Activated CD8-positive, alpha-beta T cell treated with anti-CD3 and anti-CD28 coated beads, Interleukin-2, amount 10 ng/mL, durations not matched to agents 7 days and 5 days (primary cell): Measurements from ENCODE around the gene GFI1. TPM values are rescaled to one million over a fixed set of nuclear protein-coding genes. Genes with fewer than 3 reads are reported as not detected.
A peak's percentile ranks its signal among the peaks of the same experiment; 100 is the strongest.

Source experiments
- ATAC-seq: fragments of 150-1000 bp; cut with Tn5 transposase; one replicate; pipeline ENCODE4 v1.10.0; 2021; ENCODE audit warnings: moderate library complexity
- CTCF ChIA-PET: fragments of 350-600 bp; sonication (Branson Sonifier 250); formaldehyde crosslinking; loops from one replicate; lab custom pipeline; 2021; ENCODE audit warnings: antibody characterized with exemption; lab: Charles Lee
- POLR2A ChIA-PET: fragments of 350-600 bp; sonication (Branson Sonifier 250); formaldehyde crosslinking; loops from one replicate; lab custom pipeline; 2021; ENCODE audit warnings: antibody characterized with exemption; lab: Charles Lee
- DNase-seq: peaks from one replicate; pipeline ENCODE4 v3.0.0-alpha.2; 2020
- H3K27ac Mint-ChIP-seq: one replicate; pipeline ENCODE4 v1.8.0; 2021; ENCODE audit warnings: mild to moderate bottlenecking, mixed read lengths
- H3K27me3 Mint-ChIP-seq: one replicate; pipeline ENCODE4 v1.8.0; 2021; ENCODE audit warnings: low read depth, mixed read lengths
- H3K36me3 Mint-ChIP-seq: one replicate; pipeline ENCODE4 v1.8.0; 2021; ENCODE audit warnings: low read depth, mixed read lengths
- H3K4me1 Mint-ChIP-seq: one replicate; pipeline ENCODE4 v1.8.0; 2021; ENCODE audit warnings: low read depth, mixed read lengths
- H3K4me3 Mint-ChIP-seq: one replicate; pipeline ENCODE4 v1.8.0; 2021; ENCODE audit warnings: mild to moderate bottlenecking, mixed read lengths
- H3K9me3 Mint-ChIP-seq: one replicate; pipeline ENCODE4 v1.8.0; 2022; ENCODE audit warnings: mixed read lengths; ENCODE audit not compliant: insufficient read depth
- total RNA-seq, 2 experiments: library from RNA; stranded (reverse); gene quantifications; one replicate each; pipeline ENCODE4 v1.2.3, GENCODE V29; 2021

GFI1 gene
- total RNA-seq, 2 experiments from 2014 or later, result 47.6 to 48.3 TPM

DNA sequence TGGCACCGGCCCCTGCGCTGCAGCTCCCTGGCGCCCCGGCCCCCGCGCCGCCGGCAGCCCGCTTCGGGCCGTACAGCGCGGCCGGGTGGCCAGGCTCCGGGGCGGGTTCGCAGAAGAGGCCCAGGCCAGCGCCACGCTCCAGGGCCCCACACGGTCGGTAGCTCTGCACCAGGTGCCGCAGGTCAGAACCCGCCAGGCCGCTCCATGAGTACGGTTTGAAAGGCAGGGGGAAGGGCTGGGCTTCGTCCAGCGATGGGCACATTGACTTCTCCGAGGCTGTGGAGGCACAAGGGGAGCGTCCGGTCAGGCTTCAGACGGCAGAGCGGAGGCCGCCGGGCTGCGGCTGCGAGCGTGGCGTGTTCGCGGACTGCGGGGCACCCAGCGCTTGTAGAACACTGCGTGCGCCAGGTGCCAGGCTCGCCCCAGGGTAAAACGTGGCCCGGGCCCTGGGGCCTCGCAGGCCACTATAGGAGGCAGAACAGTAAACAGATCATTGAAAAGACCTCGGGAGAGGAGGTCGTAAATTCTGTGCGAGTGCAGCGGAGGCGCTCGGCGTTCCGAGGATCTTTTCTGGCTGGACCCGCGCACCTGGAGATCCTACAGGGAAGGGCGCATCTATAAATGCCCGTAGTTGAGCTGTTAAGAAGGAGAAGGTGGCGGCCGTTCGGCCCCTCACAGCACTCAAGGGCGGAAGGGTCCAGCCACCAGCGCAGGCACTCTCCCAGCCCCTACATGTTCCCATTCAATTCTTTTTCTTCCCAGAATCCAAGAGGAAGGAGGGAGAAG, 5.7 kb downstream of the GFI1 start:
- Mint-ChIP-seq H3K4me3 (peak overlapping the region; percentile 90), H3K36me3 (peaks cover 79% of the 10 kb centered on the region), H3K27ac (peak overlapping the region; percentile 20), H3K27me3 (no peaks in the 10 kb centered on the region), H3K9me3 (no peaks in the 10 kb centered on the region), H3K4me1 (peaks cover 63% of the 10 kb centered on the region)
- ATAC-seq (no peak), DNase-seq (peak; percentile 19)
- POLR2A ChIA-PET, result interaction anchor here (1.3 to 9.9 kb wide), 4 partner anchors 11 to 165 kb away, joined by 3 to 230 read pairs (median 26); no protein-coding TSS in a partner anchor
- CTCF ChIA-PET, result interaction anchor here (1.0 to 6.8 kb wide), 4 partner anchors 165 to 483 kb away, joined by 3 to 122 read pairs (median 46); no protein-coding TSS in a partner anchor

DNA sequence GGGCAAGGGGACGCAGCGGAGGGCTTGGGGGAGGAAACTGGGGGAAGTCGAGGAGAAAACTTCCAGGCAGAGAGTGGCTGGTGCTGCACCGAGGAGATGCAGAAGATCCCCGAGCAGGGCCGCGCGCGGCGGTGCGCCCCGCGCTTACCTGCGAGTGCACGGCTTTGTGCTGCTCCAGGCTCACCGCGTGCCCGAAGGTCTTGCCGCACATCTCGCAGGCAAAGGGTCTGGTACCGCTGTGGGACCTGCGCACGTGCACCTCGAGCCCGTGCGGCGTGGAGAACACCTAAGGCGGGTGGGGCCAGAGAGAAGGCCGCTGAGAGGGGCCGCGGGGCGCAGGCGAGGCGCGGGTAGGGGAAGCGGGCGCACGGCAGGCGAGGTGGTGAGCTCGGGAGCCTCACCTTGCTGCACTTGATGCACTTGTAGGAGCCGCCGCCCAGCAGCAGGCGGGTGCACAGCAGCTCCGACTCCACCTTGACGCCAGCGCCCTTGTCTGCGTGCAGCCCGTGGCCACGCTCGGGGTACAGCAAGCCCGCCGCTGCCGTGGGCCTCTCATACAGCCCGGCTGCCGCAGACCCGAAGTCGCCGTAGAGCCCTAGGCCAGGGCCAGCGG, 6.4 kb downstream of the GFI1 start:
- peak overlapping the region; percentile 33 for H3K27ac Mint-ChIP-seq
- CTCF ChIA-PET, result interaction anchor here (1.2 to 2.2 kb wide), 2 partner anchors 164 to 170 kb away, joined by 3 to 8 read pairs; no protein-coding TSS in a partner anchor
- peak overlapping the region; percentile 48 for H3K4me3 Mint-ChIP-seq
- H3K9me3 Mint-ChIP-seq, result no peaks in the 10 kb centered on the region
- POLR2A ChIA-PET, result interaction anchor here (1.5 to 9.9 kb wide), 2 partner anchors 59 to 164 kb away, joined by 3 to 230 read pairs; no protein-coding TSS in a partner anchor
- H3K4me1 Mint-ChIP-seq, result peaks cover 70% of the 10 kb centered on the region
- H3K36me3 Mint-ChIP-seq, result peaks cover 85% of the 10 kb centered on the region
- ATAC-seq (no peak), DNase-seq (peak; percentile 18)
- H3K27me3 Mint-ChIP-seq, result no peaks in the 10 kb centered on the region

- Mint-ChIP-seq H3K4me3 (peak overlapping the region; percentile 48), H3K9me3 (no peaks in the 10 kb centered on the region), H3K27me3 (no peaks in the 10 kb centered on the region), H3K36me3 (peaks cover 87% of the 10 kb centered on the region), H3K27ac (peak overlapping the region; percentile 33), H3K4me1 (peaks cover 77% of the 10 kb centered on the region)
- POLR2A ChIA-PET, result interaction anchor here (1.2 to 1.5 kb wide), 2 partner anchors 58 to 164 kb away, joined by 3 to 5 read pairs; no protein-coding TSS in a partner anchor
- peak; percentile 15 for DNase-seq
- ATAC-seq, result no peak
- CTCF ChIA-PET, result interaction anchor here (1.2 to 2.2 kb wide), 2 partner anchors 163 to 169 kb away, joined by 3 to 8 read pairs; no protein-coding TSS in a partner anchor
Observed at GRCh38 chr1:92479587-92479986, 7.1 kb downstream of the GFI1 start.

DNA sequence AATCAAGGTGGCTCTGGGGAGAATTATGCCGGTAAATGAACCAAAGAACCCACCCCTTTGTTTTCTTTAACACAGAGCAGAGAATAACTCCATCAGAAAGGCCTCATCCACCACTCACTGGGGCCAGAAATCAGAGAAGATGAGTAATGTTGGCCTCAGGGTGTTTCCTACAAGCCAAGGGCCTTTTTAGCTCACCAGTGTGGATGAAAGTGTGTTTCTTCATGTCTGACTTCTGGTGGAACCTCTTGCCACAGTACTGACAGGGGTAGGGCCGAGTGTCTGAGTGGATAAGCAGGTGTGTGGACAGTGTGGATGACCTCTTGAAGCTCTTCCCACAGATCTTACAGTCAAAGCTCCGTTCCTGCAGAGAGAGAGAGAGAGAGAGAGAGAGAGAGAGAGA, 8.3 kb downstream of the GFI1 start:
- Mint-ChIP-seq H3K27me3 (no peaks in the 10 kb centered on the region), H3K4me3 (no peak overlapping the region), H3K27ac (peak overlapping the region; percentile 79), H3K36me3 (peaks cover 89% of the 10 kb centered on the region), H3K9me3 (no peaks in the 10 kb centered on the region), H3K4me1 (peaks cover 86% of the 10 kb centered on the region)
- ChIA-PET POLR2A (interaction anchor here (0.6 to 1.2 kb wide), 6 partner anchors 8 to 118 kb away, joined by 3 to 6 read pairs (median 3); partner anchors contain the start of gene GFI1), CTCF (interaction anchor here (1.0 to 5.6 kb wide), 3 partner anchors 161 to 481 kb away, joined by 3 to 57 read pairs (median 7); no protein-coding TSS in a partner anchor)
- ATAC-seq, result no peak
- peak; percentile 24 for DNase-seq

- Mint-ChIP-seq H3K27ac (peak overlapping the region; percentile 79), H3K9me3 (no peaks in the 10 kb centered on the region), H3K4me1 (peaks cover 84% of the 10 kb centered on the region), H3K4me3 (peak overlapping the region; percentile 16), H3K27me3 (no peaks in the 10 kb centered on the region), H3K36me3 (peaks cover 84% of the 10 kb centered on the region)
- peak; percentile 78 for DNase-seq
- ChIA-PET CTCF (interaction anchor here (0.7 to 5.6 kb wide), 6 partner anchors 9 to 167 kb away, joined by 3 to 57 read pairs (median 10); partner anchors contain the start of gene GFI1), POLR2A (interaction anchor here (0.9 to 4.6 kb wide), 5 partner anchors 9 to 164 kb away, joined by 3 to 69 read pairs (median 4); partner anchors contain the start of gene GFI1)
- peak; percentile 67 for ATAC-seq
Observed at GRCh38 chr1:92476071-92476631, 10.6 kb downstream of the GFI1 start.

DNA sequence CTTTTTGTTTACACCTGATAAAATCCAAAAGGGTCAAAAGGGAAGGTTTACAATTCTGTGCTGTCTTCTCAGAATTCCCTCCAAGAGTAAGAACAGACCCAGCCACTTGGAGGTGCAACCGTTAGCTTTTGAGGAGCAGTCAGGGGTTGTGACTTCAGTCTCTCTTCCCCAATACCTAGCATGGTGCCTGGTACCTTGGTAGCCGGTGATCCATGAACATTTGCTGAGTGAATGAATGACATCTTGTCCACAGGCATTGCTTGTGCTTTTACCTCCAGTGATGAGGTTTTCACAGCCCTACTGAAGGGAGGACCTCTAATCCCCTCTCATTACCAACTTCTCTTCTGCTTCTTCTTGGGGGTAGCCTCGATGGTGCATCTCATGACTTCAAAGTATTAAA, 11.7 kb downstream of the GFI1 start:
- H3K27ac Mint-ChIP-seq, result peak overlapping the region; percentile 79
- H3K4me3 Mint-ChIP-seq, result no peak overlapping the region
- H3K27me3 Mint-ChIP-seq, result no peaks in the 10 kb centered on the region
- ATAC-seq (no peak), DNase-seq (peak; percentile 23)
- peaks cover 82% of the 10 kb centered on the region for H3K4me1 Mint-ChIP-seq
- peaks cover 85% of the 10 kb centered on the region for H3K36me3 Mint-ChIP-seq
- CTCF ChIA-PET, result interaction anchor here (1.1 to 5.6 kb wide), 10 partner anchors 9 to 184 kb away, joined by 3 to 57 read pairs (median 4); partner anchors contain the start of gene GFI1
- POLR2A ChIA-PET, result interaction anchor here (0.9 to 4.6 kb wide), 5 partner anchors 7 to 13 kb away, joined by 3 to 69 read pairs (median 4); partner anchors contain the start of gene GFI1
- no peaks in the 10 kb centered on the region for H3K9me3 Mint-ChIP-seq

DNA sequence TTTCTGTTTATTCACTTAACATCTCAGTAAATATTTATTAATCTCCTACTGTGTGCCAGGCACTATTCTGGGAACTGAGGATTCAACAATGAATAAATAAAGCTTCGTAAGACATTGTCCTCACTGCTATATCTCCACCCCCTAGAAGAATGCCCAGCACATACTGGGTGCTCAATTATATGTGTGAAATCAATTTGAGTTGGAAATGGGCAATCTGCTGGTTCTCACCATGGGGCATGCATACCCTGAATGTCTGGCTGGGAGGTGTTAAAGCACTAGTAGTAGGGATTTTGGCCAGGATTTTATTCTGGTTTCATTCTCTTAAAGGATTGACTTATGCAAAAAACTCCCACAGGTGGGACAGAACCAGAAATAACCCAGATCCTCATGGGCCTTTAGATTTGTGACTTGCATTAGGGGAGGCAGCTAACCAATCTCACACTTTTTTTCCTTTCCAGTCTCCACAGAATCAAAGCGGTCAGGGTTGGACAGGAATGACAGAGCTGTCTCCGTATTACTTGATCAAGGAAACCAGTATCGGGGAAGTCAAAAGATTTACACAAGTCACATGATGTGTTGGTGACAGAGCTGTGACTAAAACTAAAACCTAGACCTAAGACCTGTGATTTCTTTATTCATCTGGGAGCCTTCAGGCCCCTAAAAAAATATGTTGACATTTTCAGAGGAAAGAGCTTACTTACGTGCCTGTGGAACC, 12.8 kb downstream of the GFI1 start:
- Mint-ChIP-seq H3K9me3 (no peaks in the 10 kb centered on the region), H3K27me3 (no peaks in the 10 kb centered on the region), H3K36me3 (peaks cover 79% of the 10 kb centered on the region), H3K4me3 (no peak overlapping the region), H3K4me1 (peaks cover 73% of the 10 kb centered on the region), H3K27ac (peak overlapping the region; percentile 26)
- ATAC-seq (peak; percentile 34), DNase-seq (peak; percentile 28)
- ChIA-PET POLR2A (interaction anchor here (0.9 to 4.6 kb wide), 7 partner anchors 8 to 158 kb away, joined by 3 to 69 read pairs (median 5); partner anchors contain the start of gene GFI1), CTCF (interaction anchor here (1.1 to 5.6 kb wide), 13 partner anchors 9 to 183 kb away, joined by 3 to 57 read pairs (median 5); partner anchors contain the start of gene GFI1)

DNA sequence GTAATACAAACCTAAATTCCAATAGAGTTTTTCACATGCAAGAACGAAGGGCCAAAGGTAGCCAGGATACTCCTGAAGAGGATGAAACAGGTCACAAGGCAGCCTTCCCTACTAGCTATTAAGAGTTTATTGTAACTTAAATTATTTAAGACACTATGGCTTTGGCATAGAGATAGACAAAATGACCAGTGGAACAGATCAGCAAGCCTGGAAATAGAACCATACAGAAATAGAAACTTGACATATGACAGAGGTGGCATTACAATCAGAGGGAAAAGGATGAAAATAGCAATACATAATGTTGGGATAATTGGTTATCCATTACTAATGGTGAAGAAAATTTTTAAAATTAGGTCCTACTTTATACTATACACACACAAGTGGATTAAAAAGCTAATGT, 16.5 kb downstream of the GFI1 start:
- ChIA-PET POLR2A (interaction anchor here (1.1 kb wide), 1 partner anchor 11 kb away, joined by 5 read pairs; no protein-coding TSS in a partner anchor), CTCF (no interaction called here)
- DNase-seq (no peak), ATAC-seq (no peak)
- Mint-ChIP-seq H3K9me3 (no peaks in the 10 kb centered on the region), H3K4me3 (no peak overlapping the region), H3K27me3 (no peaks in the 10 kb centered on the region), H3K36me3 (peaks cover 55% of the 10 kb centered on the region), H3K27ac (no peak overlapping the region), H3K4me1 (peaks cover 60% of the 10 kb centered on the region)

GRCh38 chr1:92466683-92467352, 19.9 kb downstream of the GFI1 start:
- H3K4me1 Mint-ChIP-seq, result peaks cover 62% of the 10 kb centered on the region
- peak overlapping the region; percentile 67 for H3K27ac Mint-ChIP-seq
- no peaks in the 10 kb centered on the region for H3K9me3 Mint-ChIP-seq
- ATAC-seq, result no peak
- DNase-seq, result no peak
- no peaks in the 10 kb centered on the region for H3K27me3 Mint-ChIP-seq
- no peak overlapping the region for H3K4me3 Mint-ChIP-seq
- ChIA-PET CTCF (interaction anchor here (0.9 to 2.1 kb wide), 6 partner anchors 9 to 365 kb away, joined by 3 to 8 read pairs (median 3); partner anchors contain the start of gene RPL5), POLR2A (interaction anchor here (1.0 to 6.9 kb wide), 2 partner anchors 8 to 18 kb away, joined by 4 to 46 read pairs; partner anchors contain the start of gene GFI1)
- peaks cover 37% of the 10 kb centered on the region for H3K36me3 Mint-ChIP-seq

DNA sequence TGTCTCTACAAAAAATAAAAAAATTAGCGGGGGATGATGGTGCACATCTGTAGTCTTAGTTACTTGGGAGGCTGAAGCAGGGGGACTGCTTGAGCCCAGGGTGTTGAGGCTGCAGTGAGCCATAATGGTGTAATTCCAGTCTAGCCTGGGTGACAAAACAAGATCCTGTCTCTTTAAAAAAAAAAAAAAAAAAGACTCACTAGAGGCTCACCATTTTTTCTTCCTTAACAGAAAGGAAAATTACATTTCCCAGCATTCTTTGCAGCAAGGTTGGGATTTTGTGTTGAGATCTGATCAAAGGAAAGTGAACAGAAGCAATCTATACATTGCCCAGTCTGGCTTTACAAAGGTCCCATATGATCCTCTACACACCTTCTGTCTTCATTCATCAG, 21.5 kb downstream of the GFI1 start:
- no peak for ATAC-seq
- Mint-ChIP-seq H3K9me3 (no peaks in the 10 kb centered on the region), H3K4me3 (no peak overlapping the region), H3K36me3 (peaks cover 28% of the 10 kb centered on the region), H3K4me1 (peaks cover 69% of the 10 kb centered on the region), H3K27me3 (no peaks in the 10 kb centered on the region), H3K27ac (peak overlapping the region; percentile 66)
- POLR2A ChIA-PET, result interaction anchor here (0.7 to 6.9 kb wide), 6 partner anchors 9 to 155 kb away, joined by 3 to 46 read pairs (median 4); partner anchors contain the start of gene GFI1
- CTCF ChIA-PET, result interaction anchor here (1.4 to 2.1 kb wide), 4 partner anchors 9 to 166 kb away, joined by 3 to 8 read pairs (median 5); partner anchors contain the start of genes GLMN and RPAP2
- DNase-seq, result no peak
